Keratinocyte (primary cell): ENCODE data around the gene CBX2. TPM values are rescaled to one million over a fixed set of nuclear protein-coding genes. Genes with fewer than 3 reads are reported as not detected.

Experiments used
- DNase-seq: peaks from one replicate; pipeline ENCODE4 v3.0.0-alpha.2; 2011; ENCODE audit warnings: low read depth, missing footprints, low spot score
- FAIRE-seq: peaks from 2 replicates; lab custom pipeline; 2011; peaks lifted over from hg19 to GRCh38; lab: Jason Lieb, UNC
- H2AFZ ChIP-seq: 2 replicates; pipeline ENCODE4 v1.6.0; 2012; ENCODE audit warnings: low read length, control low read depth, inconsistent platforms; ENCODE audit not compliant: control insufficient read depth
- H3K27ac ChIP-seq: 2 replicates; pipeline ENCODE4 v1.5.1; 2011; ENCODE audit warnings: low read length; ENCODE audit not compliant: control insufficient read depth, insufficient read depth
- H3K27me3 ChIP-seq: 3 replicates; pipeline ENCODE4 v1.6.0; 2011; ENCODE audit warnings: low read length; ENCODE audit not compliant: control insufficient read depth, insufficient read depth; ENCODE audit errors: extremely low read depth
- H3K36me3 ChIP-seq, 2 experiments: 2 replicates in 1 of 2; 3 replicates in 1 of 2; pipeline ENCODE4 v1.5.1; 2011; ENCODE audit warnings: low read length in 2 of 2, mild to moderate bottlenecking in 1 of 2; ENCODE audit not compliant: control insufficient read depth in 2 of 2, insufficient read depth in 2 of 2; ENCODE audit errors: extremely low read depth in 1 of 2
- H3K4me1 ChIP-seq: 3 replicates; pipeline ENCODE4 v1.5.1; 2011; ENCODE audit warnings: low read length; ENCODE audit not compliant: control insufficient read depth, insufficient read depth; ENCODE audit errors: extremely low read depth
- H3K4me2 ChIP-seq: 3 replicates; pipeline ENCODE4 v1.6.0; 2011; ENCODE audit warnings: low read depth, low read length; ENCODE audit not compliant: control insufficient read depth, insufficient read depth; ENCODE audit errors: extremely low read depth
- H3K4me3 ChIP-seq, 3 experiments: fragments of 200-600 bp in 1 of 3; sonication (generic) in 1 of 3; 2 replicates in 2 of 3; 3 replicates in 1 of 3; pipeline ENCODE4 v1.5.1; 2011 to 2016; ENCODE audit warnings: low read length in 3 of 3, mild to moderate bottlenecking in 3 of 3, control low read depth in 2 of 3, inconsistent platforms in 1 of 3, low read depth in 1 of 3, mixed read lengths in 1 of 3, mixed run types in 1 of 3, moderate library complexity in 1 of 3; ENCODE audit not compliant: control insufficient read depth in 2 of 3, insufficient read depth in 2 of 3; ENCODE audit errors: extremely low read depth in 1 of 3
- H3K79me2 ChIP-seq: 2 replicates; pipeline ENCODE4 v1.6.0; 2012; ENCODE audit warnings: low read length; ENCODE audit not compliant: control insufficient read depth, insufficient read depth
- H3K9ac ChIP-seq: 3 replicates; pipeline ENCODE4 v1.6.0; 2011; ENCODE audit warnings: low read length; ENCODE audit not compliant: control insufficient read depth, insufficient read depth; ENCODE audit errors: extremely low read depth
- H3K9me1 ChIP-seq: 3 replicates; pipeline ENCODE4 v1.6.0; 2011; ENCODE audit warnings: low read length; ENCODE audit not compliant: control insufficient read depth, insufficient read depth; ENCODE audit errors: extremely low read depth
- H3K9me3 ChIP-seq: 2 replicates; pipeline ENCODE4 v1.5.1; 2012; ENCODE audit warnings: low read depth, low read length; ENCODE audit not compliant: control insufficient read depth
- H4K20me1 ChIP-seq: 3 replicates; pipeline ENCODE4 v1.6.0; 2011; ENCODE audit warnings: low read length; ENCODE audit not compliant: control insufficient read depth, insufficient read depth; ENCODE audit errors: extremely low read depth
- CTCF ChIP-seq, 3 experiments: IDR thresholded peaks in 1 of 3; conservative IDR thresholded peaks in 1 of 3; optimal IDR thresholded peaks in 1 of 3; 2 replicates in 2 of 3; 3 replicates in 1 of 3; pipeline versions ENCODE3 to v1.5.1; 2011; ENCODE audit warnings: low read length in 3 of 3, mild to moderate bottlenecking in 3 of 3, moderate library complexity in 2 of 3, control low read depth in 1 of 3, inconsistent platforms in 1 of 3; ENCODE audit not compliant: insufficient read depth in 2 of 3; ENCODE audit errors: extremely low read depth in 1 of 3
- EZH2 ChIP-seq: IDR thresholded peaks from one replicate; pipeline ENCODE4 v1.6.1; 2012; ENCODE audit warnings: inconsistent platforms, mild to moderate bottlenecking, low read length, moderate library complexity
- dilution Hi-C: fragments of 300-500 bp; cut with MboI; formaldehyde crosslinking; loops from one replicate; pipeline ENCODE4 v1.7.0; 2020; ENCODE audit warnings: low sequenced_read_pairs; ENCODE audit not compliant: extremely low pct_ligation_motif_present
- polyA plus RNA-seq, 5 experiments: library from polyadenylated mRNA; depleted of rRNA in 3 of 5; stranded (reverse) in 3 of 5; stranded (forward) in 1 of 5; unstranded in 1 of 5; fragments of >200 nt; gene quantifications; 1 replicate in 1 of 5; 2 replicates in 3 of 5; 3 replicates in 1 of 5; pipeline versions ENCODE4 v1.2.1 to v1.2.3, GENCODE V29; 2011 to 2012; ENCODE audit warnings: missing spikeins in 2 of 5, low read depth in 1 of 5, low replicate concordance in 1 of 5

CBX2 gene
- polyA plus RNA-seq, 1 donor (not counting 4 experiments of a cell fraction or from before 2014, with no cell fraction given): 1.7 TPM

- Histone ChIP-seq H3K9me3 (no peaks in the 10 kb centered on the region), H3K79me2 (no peaks in the 10 kb centered on the region), H4K20me1 (no peaks in the 10 kb centered on the region), H3K27me3 (peaks cover 63% of the 10 kb centered on the region), H3K9me1 (no peaks in the 10 kb centered on the region), H3K4me1 (peaks cover 43% of the 10 kb centered on the region), H3K36me3 (peaks cover 6 to 8% of the 10 kb centered on the region in 2 experiments), H3K4me2 (peak within 1 kb of the TSS; percentile 88), H3K4me3 (peak within 1 kb of the TSS; percentile 73 to 82 (median 75)), H3K9ac (peak within 1 kb of the TSS; percentile 78), H2AFZ (peak within 1 kb of the TSS; percentile 86), H3K27ac (peak within 1 kb of the TSS; percentile 68)
- FAIRE-seq (peak; percentile 36), DNase-seq (peak; percentile 91)
- dilution Hi-C loops: no loop called here
- no peak for TF ChIP-seq EZH2
- TF ChIP-seq CTCF (optimal IDR thresholded peaks at IDR 0.05 in 1 of 3, IDR thresholded peaks at IDR 0.05 in 1 of 3, conservative IDR thresholded peaks at IDR 0.05 in 1 of 3; ENCODE audit: extremely low read depth in 1 of 3, insufficient read depth in 2 of 3, low read length in 3 of 3): peak in 1 of 3 experiments; percentile 19
Observed at GRCh38 chr17:79796763-79797491, 19.0 kb downstream of the CBX2 start, which contains the start of gene CBX8. CBX8 (minus strand) TSS chr17:79797077; CDS start chr17:79796998, 79 bp downstream.

GRCh38 chr17:79797492-79798298 lies 19.7 kb downstream of the CBX2 start:
- Histone ChIP-seq H3K36me3 (peaks cover 6 to 8% of the 10 kb centered on the region in 2 experiments), H3K4me1 (peaks cover 40% of the 10 kb centered on the region), H4K20me1 (no peaks in the 10 kb centered on the region), H3K9ac (peak overlapping the region; percentile 78), H3K79me2 (no peaks in the 10 kb centered on the region), H3K9me3 (no peaks in the 10 kb centered on the region), H3K27me3 (peaks cover 63% of the 10 kb centered on the region), H3K27ac (no peak overlapping the region), H3K9me1 (no peaks in the 10 kb centered on the region), H2AFZ (no peak overlapping the region), H3K4me3 (peak overlapping the region; percentile 42 to 82 (median 42)), H3K4me2 (peak overlapping the region; percentile 48)
- dilution Hi-C loops: no loop called here
- DNase-seq: no peak
- FAIRE-seq: no peak
- no peak for TF ChIP-seq CTCF (optimal IDR thresholded peaks at IDR 0.05 in 1 of 3, IDR thresholded peaks at IDR 0.05 in 1 of 3, conservative IDR thresholded peaks at IDR 0.05 in 1 of 3; ENCODE audit: extremely low read depth in 1 of 3, insufficient read depth in 2 of 3, low read length in 3 of 3)
